Measurements from ENCODE around the gene FANCE.

DNA sequence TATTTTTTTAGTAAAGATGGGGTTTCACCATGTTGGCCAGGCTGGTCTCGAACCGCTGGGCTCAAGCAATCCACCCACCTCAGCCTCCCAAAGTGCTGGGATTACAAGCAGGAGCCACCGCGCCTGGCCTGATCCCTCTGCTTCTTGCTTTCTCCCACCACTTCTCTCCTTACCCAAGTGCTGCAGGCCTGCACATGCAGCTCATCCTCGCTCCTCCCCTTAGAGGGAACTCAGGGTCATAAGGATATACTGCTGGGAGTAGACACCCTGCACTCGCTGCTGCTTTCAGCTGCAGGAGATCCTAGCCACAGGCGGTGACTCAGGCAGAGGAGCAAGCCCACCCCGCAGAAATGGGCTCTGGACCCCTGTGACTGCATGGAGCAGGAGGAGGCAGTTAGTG lies 40.0 kb upstream of the FANCE start:
- TF ChIP-seq, protein P1, sequence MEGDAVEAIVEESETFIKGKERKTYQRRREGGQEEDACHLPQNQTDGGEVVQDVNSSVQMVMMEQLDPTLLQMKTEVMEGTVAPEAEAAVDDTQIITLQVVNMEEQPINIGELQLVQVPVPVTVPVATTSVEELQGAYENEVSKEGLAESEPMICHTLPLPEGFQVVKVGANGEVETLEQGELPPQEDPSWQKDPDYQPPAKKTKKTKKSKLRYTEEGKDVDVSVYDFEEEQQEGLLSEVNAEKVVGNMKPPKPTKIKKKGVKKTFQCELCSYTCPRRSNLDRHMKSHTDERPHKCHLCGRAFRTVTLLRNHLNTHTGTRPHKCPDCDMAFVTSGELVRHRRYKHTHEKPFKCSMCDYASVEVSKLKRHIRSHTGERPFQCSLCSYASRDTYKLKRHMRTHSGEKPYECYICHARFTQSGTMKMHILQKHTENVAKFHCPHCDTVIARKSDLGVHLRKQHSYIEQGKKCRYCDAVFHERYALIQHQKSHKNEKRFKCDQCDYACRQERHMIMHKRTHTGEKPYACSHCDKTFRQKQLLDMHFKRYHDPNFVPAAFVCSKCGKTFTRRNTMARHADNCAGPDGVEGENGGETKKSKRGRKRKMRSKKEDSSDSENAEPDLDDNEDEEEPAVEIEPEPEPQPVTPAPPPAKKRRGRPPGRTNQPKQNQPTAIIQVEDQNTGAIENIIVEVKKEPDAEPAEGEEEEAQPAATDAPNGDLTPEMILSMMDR (IDR thresholded peaks at IDR 0.05) = no peak
- TF ChIP-seq POLR2AphosphoS5 (IDR thresholded peaks at IDR 0.05) (no peak), POLR2A (IDR thresholded peaks at IDR 0.05) (no peak)
